Neural cell (in vitro differentiated cells): Measurements from ENCODE around the gene POLR2L. TPM values are rescaled to one million over a fixed set of nuclear protein-coding genes. Genes with fewer than 3 reads are reported as not detected.
A peak's percentile ranks its signal among the peaks of the same experiment; 100 is the strongest.

ENCODE experiments used
- H2AFZ ChIP-seq: fragments of 200-600, 300-800 bp; sonication (generic), shearing (Covaris generic); 2 replicates; pipeline ENCODE4 v1.6.0; 2014; ENCODE audit warnings: low read depth, mild to moderate bottlenecking, antibody characterized with exemption, low read length, moderate library complexity
- H3F3A ChIP-seq: fragments of 200-600 bp; shearing (Covaris generic); 2 replicates; pipeline ENCODE4 v1.6.1; 2016; ENCODE audit warnings: mild to moderate bottlenecking, moderate library complexity, mixed read lengths, antibody characterized with exemption, low read length; ENCODE audit not compliant: insufficient read depth, poor library complexity, severe bottlenecking
- H3K27ac ChIP-seq: fragments of 200-600, 300-800 bp; sonication (generic), shearing (Covaris generic); 2 replicates; pipeline ENCODE4 v1.5.1; 2014; ENCODE audit warnings: mild to moderate bottlenecking, low read length, moderate library complexity
- H3K27me3 ChIP-seq: fragments of 300-800, 200-600 bp; sonication (generic), shearing (Covaris generic); 2 replicates; pipeline ENCODE4 v1.6.0; 2014; ENCODE audit warnings: mild to moderate bottlenecking, low read depth, low read length, moderate library complexity; ENCODE audit not compliant: insufficient read depth
- H3K36me3 ChIP-seq: fragments of 300-800, 200-600 bp; sonication (generic), shearing (Covaris generic); 2 replicates; pipeline ENCODE4 v1.5.1; 2014; ENCODE audit warnings: mild to moderate bottlenecking, antibody characterized with exemption, low read length, moderate library complexity; ENCODE audit not compliant: insufficient read depth
- H3K4me2 ChIP-seq: fragments of 300-800, 200-600 bp; sonication (generic), shearing (Covaris generic); 2 replicates; pipeline ENCODE4 v1.6.0; 2014; ENCODE audit warnings: mild to moderate bottlenecking, low read length
- H3K4me3 ChIP-seq: fragments of 300-800, 200-600 bp; sonication (generic), shearing (Covaris generic); 2 replicates; pipeline ENCODE4 v1.5.1; 2014; ENCODE audit warnings: mild to moderate bottlenecking, low read length, moderate library complexity
- H3K79me2 ChIP-seq: fragments of 200-600 bp; shearing (Covaris generic); replicated peaks from 2 replicates; pipeline ENCODE4 v1.6.0; 2014; ENCODE audit warnings: mild to moderate bottlenecking, low read length, moderate library complexity; ENCODE audit not compliant: insufficient read depth
- H3K9ac ChIP-seq: fragments of 300-800, 200-600 bp; sonication (generic), shearing (Covaris generic); 2 replicates; pipeline ENCODE4 v1.6.1; 2016; ENCODE audit warnings: mild to moderate bottlenecking, low read length, mixed read lengths
- H3K9me2 ChIP-seq: fragments of 200-600 bp; shearing (Covaris generic); 2 replicates; pipeline ENCODE4 v1.6.1; 2016; ENCODE audit warnings: mild to moderate bottlenecking, low read length, mixed read lengths; ENCODE audit not compliant: insufficient read depth
- H3K9me3 ChIP-seq: fragments of 200-600, 300-800 bp; sonication (generic), shearing (Covaris generic); 2 replicates; pipeline ENCODE4 v1.6.1; 2016; ENCODE audit warnings: mild to moderate bottlenecking, mixed run types, low read length, moderate library complexity, mixed read lengths
- H4K20me1 ChIP-seq: fragments of 200-600 bp; shearing (Covaris generic); 2 replicates; pipeline ENCODE4 v1.6.1; 2016; ENCODE audit warnings: mild to moderate bottlenecking, mixed run types; ENCODE audit not compliant: insufficient read depth
- CTCF ChIP-seq: fragments of 450-650 bp; IDR thresholded peaks from 2 replicates; pipeline ENCODE4 v1.5.1; 2014; ENCODE audit warnings: antibody characterized with exemption, mild to moderate bottlenecking, moderate library complexity; ENCODE audit not compliant: poor library complexity, severe bottlenecking
- EP300 ChIP-seq: fragments of 450-650 bp; conservative IDR thresholded peaks from 2 replicates; pipeline ENCODE4 v1.6.1; 2014; ENCODE audit warnings: antibody characterized with exemption, mild to moderate bottlenecking, moderate library complexity; ENCODE audit not compliant: poor library complexity, severe bottlenecking
- EZH2 ChIP-seq: fragments of 200-600, 300-800 bp; shearing (Covaris generic), sonication (generic); IDR thresholded peaks from 2 replicates; pipeline ENCODE4 v1.6.1; 2014; ENCODE audit warnings: antibody characterized with exemption, low read length, borderline replicate concordance, mild to moderate bottlenecking; ENCODE audit not compliant: insufficient read depth, poor library complexity, severe bottlenecking
- MXI1 ChIP-seq: fragments of 450-650 bp; conservative IDR thresholded peaks from 2 replicates; pipeline ENCODE4 v1.6.1; 2014; ENCODE audit warnings: antibody characterized with exemption, mild to moderate bottlenecking; ENCODE audit not compliant: poor library complexity, severe bottlenecking
- POLR2AphosphoS5 ChIP-seq: IDR thresholded peaks from 2 replicates; pipeline ENCODE4 v1.6.1; 2012
- RAD21 ChIP-seq: fragments of 450-650 bp; conservative IDR thresholded peaks from 2 replicates; pipeline ENCODE4 v1.6.1; 2014; ENCODE audit warnings: antibody characterized with exemption, mild to moderate bottlenecking, moderate library complexity
- REST ChIP-seq: IDR thresholded peaks from 2 replicates; pipeline ENCODE4 v1.6.1; 2012; ENCODE audit warnings: borderline replicate concordance
- SMC3 ChIP-seq: fragments of 450-650 bp; conservative IDR thresholded peaks from 2 replicates; pipeline ENCODE4 v1.6.1; 2014; ENCODE audit warnings: antibody characterized with exemption, mild to moderate bottlenecking, moderate library complexity; ENCODE audit not compliant: poor library complexity
- TAF1 ChIP-seq: IDR thresholded peaks from 2 replicates; pipeline ENCODE4 v1.6.1; 2012; ENCODE audit warnings: low read depth
- polyA plus RNA-seq: library from polyadenylated mRNA; depleted of rRNA; stranded (reverse); fragments of >200 nt; gene quantifications from 2 replicates; pipeline ENCODE4 v1.2.3, GENCODE V29; 2014

Gene POLR2L
- polyA plus RNA-seq, 1 donor from 2014 or later, result 62.3 TPM

GRCh38 chr11:843818-844692, 1.7 kb upstream of the POLR2L start:
- H3K27me3 ChIP-seq, result peaks cover 4% of the 10 kb centered on the region
- H3K9ac ChIP-seq, result no peak overlapping the region
- H3K79me2 ChIP-seq, result peaks cover 12% of the 10 kb centered on the region
- H3K36me3 ChIP-seq, result no peaks in the 10 kb centered on the region
- no peak overlapping the region for H3K4me3 ChIP-seq
- H4K20me1 ChIP-seq, result no peaks in the 10 kb centered on the region
- no peaks in the 10 kb centered on the region for H3K9me3 ChIP-seq
- no peaks in the 10 kb centered on the region for H3F3A ChIP-seq
- H3K9me2 ChIP-seq, result no peaks in the 10 kb centered on the region
- no peak overlapping the region for H3K4me2 ChIP-seq
- TF ChIP-seq TAF1 (no peak), POLR2AphosphoS5 (no peak), REST (no peak), EZH2 (no peak), EP300 (no peak), RAD21 (no peak), CTCF (no peak), SMC3 (no peak), MXI1 (no peak)
- H3K27ac ChIP-seq, result no peak overlapping the region
- no peak overlapping the region for H2AFZ ChIP-seq

DNA sequence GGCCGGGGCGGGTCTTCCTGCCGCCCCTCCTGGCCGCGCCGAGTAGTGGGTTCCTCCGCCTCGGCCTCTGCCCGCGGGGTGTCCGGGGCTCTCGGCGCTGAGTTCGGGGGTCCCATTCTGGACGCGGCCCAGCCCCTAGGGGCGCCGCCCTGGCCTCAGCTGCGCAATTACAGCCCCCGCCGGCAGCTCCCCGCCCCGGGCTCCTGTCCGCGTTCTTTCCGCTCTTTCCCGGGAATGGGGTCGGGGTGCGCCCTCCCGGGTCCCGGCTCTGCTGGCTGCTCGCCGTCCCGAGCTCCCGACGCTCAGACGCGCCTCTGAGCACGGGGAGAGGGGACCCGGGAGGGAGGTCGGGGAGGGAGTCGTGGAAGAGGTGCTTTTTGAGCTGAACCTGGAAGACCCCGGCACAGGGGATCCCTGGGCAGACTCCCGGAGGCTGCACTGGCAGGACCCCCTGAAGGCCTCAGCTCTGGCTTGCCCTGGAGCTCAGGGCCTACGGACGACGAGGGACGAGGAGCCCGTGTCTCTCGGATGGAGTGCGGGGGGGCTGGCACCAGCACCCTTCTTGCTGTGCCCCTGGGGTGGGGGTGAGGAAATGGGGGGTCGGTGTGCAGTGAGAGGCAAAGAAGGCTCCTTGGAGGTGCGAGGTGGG, 881 bp upstream of the POLR2L start:
- no peak for TF ChIP-seq RAD21
- no peaks in the 10 kb centered on the region for H4K20me1 ChIP-seq
- no peaks in the 10 kb centered on the region for H3K9me3 ChIP-seq
- H3K79me2 ChIP-seq, result peaks cover 12% of the 10 kb centered on the region
- H3K36me3 ChIP-seq, result no peaks in the 10 kb centered on the region
- H3K9ac ChIP-seq, result peak overlapping the region; percentile 83
- H3K4me2 ChIP-seq, result no peak overlapping the region
- no peaks in the 10 kb centered on the region for H3K9me2 ChIP-seq
- peak overlapping the region; percentile 88 for H3K4me3 ChIP-seq
- no peak overlapping the region for H2AFZ ChIP-seq
- no peaks in the 10 kb centered on the region for H3F3A ChIP-seq
- H3K27ac ChIP-seq, result no peak overlapping the region
- H3K27me3 ChIP-seq, result peaks cover 4% of the 10 kb centered on the region
